GM19455 (cell line): ENCODE measurements around the gene TANGO2.
"Not testable (repeated sequence)": the region's sequence is repeated elsewhere in the genome, so short reads cannot be mapped to it uniquely, and the experiment has no call there.

Experiments used
- ATAC-seq: cut with Tn5 transposase; IDR thresholded peaks from one replicate; pipeline ENCODE4 v1.9.1; 2021; ENCODE audit not compliant: unreplicated experiment

Gene TANGO2

GRCh38 chr22:20060700-20061480, 40.0 kb downstream of the TANGO2 start:
- ATAC-seq: no peak

GRCh38 chr22:20061481-20061861, 40.6 kb downstream of the TANGO2 start:
- no peak for ATAC-seq

GRCh38 chr22:20062043-20062765, 41.3 kb downstream of the TANGO2 start:
- no peak for ATAC-seq

- no peak for ATAC-seq
Measured at GRCh38 chr22:20062766-20063083, 41.8 kb downstream of the TANGO2 start.

GRCh38 chr22:20063271-20064139, 42.6 kb downstream of the TANGO2 start:
- ATAC-seq: no peak

- ATAC-seq: no peak
Measured at GRCh38 chr22:20064140-20064480, 43.2 kb downstream of the TANGO2 start.

- no peak for ATAC-seq
Measured at GRCh38 chr22:20064545-20065262, 43.8 kb downstream of the TANGO2 start.

GRCh38 chr22:20065896-20066616, 45.1 kb downstream of the TANGO2 start:
- no peak for ATAC-seq

GRCh38 chr22:20066617-20067383, 45.9 kb downstream of the TANGO2 start:
- no peak for ATAC-seq

- not testable (repeated sequence) for ATAC-seq
Measured at GRCh38 chr22:20067384-20067682, 46.4 kb downstream of the TANGO2 start.

- ATAC-seq: no peak
Measured at GRCh38 chr22:20068640-20069039, 47.7 kb downstream of the TANGO2 start.

GRCh38 chr22:20069331-20070042, 48.6 kb downstream of the TANGO2 start:
- ATAC-seq: no peak

- ATAC-seq: no peak
Measured at GRCh38 chr22:20071524-20071972, 50.6 kb downstream of the TANGO2 start.

GRCh38 chr22:20076627-20077172, 55.8 kb downstream of the TANGO2 start:
- no peak for ATAC-seq

GRCh38 chr22:20079745-20080444, 59.0 kb downstream of the TANGO2 start, which contains the start of gene DGCR8:
Gene DGCR8 (plus strand): TSS chr22:20080241. CDS start chr22:20085964, 5,723 bp downstream.
- peak; percentile 76 for ATAC-seq

GRCh38 chr22:20080445-20080775, 59.5 kb downstream of the TANGO2 start:
- peak; percentile 67 for ATAC-seq

- ATAC-seq: no peak
Measured at GRCh38 chr22:20080776-20081654, 60.1 kb downstream of the TANGO2 start.
